ENCODE data around the gene LGI2.

The LGI2 gene

DNA sequence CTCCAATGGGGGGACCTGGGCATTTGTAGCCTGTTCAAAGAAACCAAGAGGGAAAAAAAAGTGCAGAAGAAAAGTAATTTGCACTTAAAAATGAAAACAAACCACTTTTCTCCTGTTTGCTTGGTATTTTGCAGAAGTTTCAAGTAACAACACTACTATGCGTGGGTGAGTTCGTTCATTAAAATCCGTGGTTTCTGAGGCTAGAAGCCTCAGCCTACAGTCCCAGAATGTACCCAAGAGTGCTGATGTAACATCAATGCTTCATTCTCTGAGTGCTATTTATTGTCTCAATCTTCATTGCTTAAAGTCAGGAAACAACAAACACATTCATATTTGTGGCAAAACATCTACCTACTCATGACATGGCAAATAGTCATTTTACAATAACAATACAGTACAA, 29.2 kb downstream of the LGI2 start:
- TF ChIP-seq, protein P1, sequence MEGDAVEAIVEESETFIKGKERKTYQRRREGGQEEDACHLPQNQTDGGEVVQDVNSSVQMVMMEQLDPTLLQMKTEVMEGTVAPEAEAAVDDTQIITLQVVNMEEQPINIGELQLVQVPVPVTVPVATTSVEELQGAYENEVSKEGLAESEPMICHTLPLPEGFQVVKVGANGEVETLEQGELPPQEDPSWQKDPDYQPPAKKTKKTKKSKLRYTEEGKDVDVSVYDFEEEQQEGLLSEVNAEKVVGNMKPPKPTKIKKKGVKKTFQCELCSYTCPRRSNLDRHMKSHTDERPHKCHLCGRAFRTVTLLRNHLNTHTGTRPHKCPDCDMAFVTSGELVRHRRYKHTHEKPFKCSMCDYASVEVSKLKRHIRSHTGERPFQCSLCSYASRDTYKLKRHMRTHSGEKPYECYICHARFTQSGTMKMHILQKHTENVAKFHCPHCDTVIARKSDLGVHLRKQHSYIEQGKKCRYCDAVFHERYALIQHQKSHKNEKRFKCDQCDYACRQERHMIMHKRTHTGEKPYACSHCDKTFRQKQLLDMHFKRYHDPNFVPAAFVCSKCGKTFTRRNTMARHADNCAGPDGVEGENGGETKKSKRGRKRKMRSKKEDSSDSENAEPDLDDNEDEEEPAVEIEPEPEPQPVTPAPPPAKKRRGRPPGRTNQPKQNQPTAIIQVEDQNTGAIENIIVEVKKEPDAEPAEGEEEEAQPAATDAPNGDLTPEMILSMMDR (IDR thresholded peaks at IDR 0.05; ENCODE audit: insufficient read depth, low read length, poor library complexity, severe bottlenecking): no peak
- Histone ChIP-seq H3K27me3 (replicated peaks; ENCODE audit: control insufficient read depth, insufficient read depth, low read length) (no peaks in the 10 kb centered on the region; the same call in 1 of the 2 replicates), H3K36me3 (ENCODE audit: control insufficient read depth, insufficient read depth, low read length) (no peaks in the 10 kb centered on the region), H3K4me3 (replicated peaks; ENCODE audit: low read depth, low read length) (no peak overlapping the region)
- DNase-seq (ENCODE audit: extremely low read depth, insufficient read length): no peak

DNA sequence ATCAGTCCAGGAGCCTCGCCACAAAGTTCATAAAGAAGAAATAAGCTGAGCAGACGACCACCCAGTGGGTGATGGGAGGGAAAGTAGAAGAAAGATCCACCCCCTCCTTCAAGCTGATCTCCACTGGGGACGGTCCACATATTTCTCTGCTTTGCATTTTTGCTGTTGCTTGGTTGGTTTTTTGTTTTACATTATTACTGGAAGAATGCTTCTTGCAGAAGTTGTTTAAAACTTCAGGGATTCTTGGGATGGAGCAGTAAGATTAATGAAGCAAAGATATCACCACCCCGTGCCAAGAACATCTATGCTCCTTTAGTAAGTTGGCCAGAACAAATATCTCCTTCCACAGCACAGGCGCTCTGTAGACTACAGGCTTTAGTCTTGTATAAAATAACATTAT, 30.1 kb downstream of the LGI2 start:
- TF ChIP-seq, protein P1 (IDR thresholded peaks at IDR 0.05; ENCODE audit: insufficient read depth, low read length, poor library complexity, severe bottlenecking): no peak

DNA sequence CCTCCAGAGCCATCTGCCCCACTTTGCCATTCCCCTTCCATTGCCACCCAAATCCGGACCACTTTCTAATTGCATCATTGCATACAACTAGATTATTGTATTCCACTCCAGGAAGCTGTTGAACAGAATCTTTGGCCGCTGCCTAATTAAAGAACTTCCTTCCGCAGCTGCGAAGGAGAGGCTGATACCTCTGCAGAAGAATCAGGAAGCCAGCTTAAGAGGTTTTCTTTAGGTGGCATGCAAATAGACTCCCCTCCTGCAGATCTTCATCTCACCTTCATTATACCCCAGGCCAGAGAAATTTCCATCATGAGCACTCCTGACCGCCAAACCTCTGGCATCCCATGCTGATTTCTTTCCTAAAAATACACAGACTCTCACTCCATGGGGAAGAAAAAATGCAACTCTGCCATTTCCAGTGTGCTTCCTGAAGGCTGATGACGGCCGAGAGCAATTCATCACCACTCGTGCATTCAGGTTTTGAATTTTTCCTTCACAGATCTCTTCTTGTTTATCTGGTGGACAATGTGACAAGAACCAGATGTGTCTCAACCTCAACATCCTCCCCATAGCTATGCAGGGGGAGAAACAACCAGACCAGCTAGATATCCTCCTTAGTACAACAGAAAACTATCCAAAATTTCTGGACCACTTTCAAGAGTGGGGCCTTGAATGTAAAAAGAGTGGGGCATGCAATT, 31.2 kb downstream of the LGI2 start:
- TF ChIP-seq, protein P1 (IDR thresholded peaks at IDR 0.05; ENCODE audit: insufficient read depth, low read length, poor library complexity, severe bottlenecking): no peak
- Histone ChIP-seq H3K4me3 (replicated peaks; ENCODE audit: low read depth, low read length) (no peak overlapping the region), H3K27me3 (replicated peaks; ENCODE audit: control insufficient read depth, insufficient read depth, low read length) (no peaks in the 10 kb centered on the region), H3K36me3 (ENCODE audit: control insufficient read depth, insufficient read depth, low read length) (no peaks in the 10 kb centered on the region)
- no peak for DNase-seq (ENCODE audit: extremely low read depth, insufficient read length)

More for the DNA sequence above, 30.1 kb downstream of the LGI2 start:
- DNase-seq (ENCODE audit: extremely low read depth, insufficient read length): no peak
- Histone ChIP-seq H3K4me3 (replicated peaks; ENCODE audit: low read depth, low read length) (no peak overlapping the region), H3K27me3 (replicated peaks; ENCODE audit: control insufficient read depth, insufficient read depth, low read length) (no peaks in the 10 kb centered on the region; the same call in 1 of the 2 replicates), H3K36me3 (ENCODE audit: control insufficient read depth, insufficient read depth, low read length) (no peaks in the 10 kb centered on the region)

DNA sequence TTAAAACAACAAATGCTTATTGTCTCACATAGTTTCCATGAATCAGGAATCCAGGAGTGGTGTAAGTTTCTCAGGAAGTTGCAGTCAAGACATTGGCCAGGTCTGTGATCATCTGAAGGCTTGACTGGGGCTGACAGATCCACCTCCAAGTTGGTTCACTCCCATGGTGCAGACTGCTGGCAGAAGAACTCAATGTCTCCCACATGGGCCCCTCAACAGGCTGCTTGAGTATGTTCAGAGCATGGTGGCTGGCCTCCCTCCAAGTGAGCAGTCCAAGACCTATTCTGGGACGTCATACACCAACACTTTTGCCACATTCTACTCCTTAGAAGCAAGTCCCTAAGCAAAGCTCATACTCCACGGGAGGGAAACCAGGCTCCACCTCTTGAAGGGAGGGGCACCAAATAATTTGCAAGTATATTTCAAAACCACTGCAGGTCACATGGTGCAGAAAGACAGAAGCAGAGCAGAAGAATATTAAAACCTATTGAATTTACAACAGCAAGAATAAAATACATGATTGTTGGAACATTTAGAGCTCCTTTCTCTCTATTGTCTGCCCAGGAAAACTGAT, 35.3 kb downstream of the LGI2 start:
- no peaks in the 10 kb centered on the region for H3K36me3 ChIP-seq (ENCODE audit: control insufficient read depth, insufficient read depth, low read length)
- no peak overlapping the region for H3K4me3 ChIP-seq (replicated peaks; ENCODE audit: low read depth, low read length)
- H3K27me3 ChIP-seq (replicated peaks; ENCODE audit: control insufficient read depth, insufficient read depth, low read length): no peaks in the 10 kb centered on the region
- TF ChIP-seq, protein P1 (IDR thresholded peaks at IDR 0.05; ENCODE audit: insufficient read depth, low read length, poor library complexity, severe bottlenecking): no peak
- DNase-seq (ENCODE audit: extremely low read depth, insufficient read length): no peak

DNA sequence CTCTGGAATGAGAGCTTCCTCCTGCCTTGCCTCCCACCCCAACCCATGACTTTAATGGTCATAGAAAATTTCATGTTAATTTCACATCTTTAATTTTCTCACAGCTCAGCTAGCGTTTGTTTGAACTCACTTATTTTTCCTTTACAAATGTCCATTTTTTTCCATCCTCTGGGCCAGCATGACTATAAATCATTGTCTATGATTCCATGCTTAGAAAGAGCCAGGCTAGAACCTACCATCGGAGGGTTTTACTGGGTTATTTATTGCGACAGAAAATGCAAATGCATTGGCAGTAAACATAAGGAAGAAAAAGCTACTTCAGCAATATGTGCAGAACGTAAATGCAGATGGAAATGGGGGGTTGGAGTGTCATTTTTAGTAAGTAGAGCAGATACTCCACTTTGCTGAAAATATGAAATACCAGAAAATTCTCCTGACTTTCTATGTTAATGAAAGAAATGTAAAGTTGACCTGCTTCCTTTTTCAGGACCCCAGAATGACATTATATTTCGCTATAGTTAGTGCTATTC, 37.1 kb downstream of the LGI2 start:
- no peak for DNase-seq (ENCODE audit: extremely low read depth, insufficient read length)
- TF ChIP-seq, protein P1 (IDR thresholded peaks at IDR 0.05; ENCODE audit: insufficient read depth, low read length, poor library complexity, severe bottlenecking): no peak
- H3K36me3 ChIP-seq (ENCODE audit: control insufficient read depth, insufficient read depth, low read length): no peaks in the 10 kb centered on the region
- H3K27me3 ChIP-seq (replicated peaks; ENCODE audit: control insufficient read depth, insufficient read depth, low read length): no peaks in the 10 kb centered on the region
- H3K4me3 ChIP-seq (replicated peaks; ENCODE audit: low read depth, low read length): no peak overlapping the region

Data from GM06990 (cell line).